GM23248 (cell line): ENCODE measurements around the gene TOM1. TPM values are rescaled to one million over a fixed set of nuclear protein-coding genes. Genes with fewer than 3 reads are reported as not detected.

Source experiments
- DNase-seq: peaks from one replicate; pipeline ENCODE4 v3.0.0-alpha.2; 2015
- H2AFZ ChIP-seq: fragments of 200-600 bp; sonication (generic); 2 replicates; pipeline ENCODE4 v1.6.1; 2016; ENCODE audit warnings: antibody characterized with exemption
- H3F3A ChIP-seq: fragments of 200-600 bp; sonication (generic); 2 replicates; pipeline ENCODE4 v1.6.1; 2016; ENCODE audit warnings: mild to moderate bottlenecking, antibody characterized with exemption, mixed run types; ENCODE audit not compliant: insufficient read depth
- H3K27ac ChIP-seq: fragments of 200-600 bp; sonication (generic); 2 replicates; pipeline ENCODE4 v1.5.1; 2016; ENCODE audit warnings: mild to moderate bottlenecking
- H3K27me3 ChIP-seq: fragments of 200-600 bp; sonication (generic); replicated peaks from 2 replicates; pipeline ENCODE4 v1.6.1; 2016; ENCODE audit warnings: mild to moderate bottlenecking; ENCODE audit not compliant: insufficient read depth
- H3K36me3 ChIP-seq: fragments of 200-600 bp; sonication (generic); 2 replicates; pipeline ENCODE4 v1.6.1; 2016; ENCODE audit warnings: low read depth, mild to moderate bottlenecking
- H3K4me1 ChIP-seq: fragments of 200-600 bp; sonication (generic); 2 replicates; pipeline ENCODE4 v1.6.1; 2016; ENCODE audit warnings: mild to moderate bottlenecking; ENCODE audit not compliant: insufficient read depth
- H3K4me2 ChIP-seq: fragments of 200-600 bp; sonication (generic); one replicate; pipeline ENCODE4 v1.6.1; 2016; ENCODE audit warnings: mild to moderate bottlenecking; ENCODE audit not compliant: unreplicated experiment
- H3K4me3 ChIP-seq: fragments of 200-600 bp; sonication (generic); 2 replicates; pipeline ENCODE4 v1.5.1; 2016; ENCODE audit warnings: mild to moderate bottlenecking
- H3K79me2 ChIP-seq: fragments of 200-600 bp; sonication (generic); 2 replicates; pipeline ENCODE4 v1.6.1; 2016; ENCODE audit warnings: mild to moderate bottlenecking; ENCODE audit not compliant: insufficient read depth
- H3K9ac ChIP-seq: fragments of 200-600 bp; sonication (generic); 2 replicates; pipeline ENCODE4 v1.6.1; 2016; ENCODE audit warnings: mild to moderate bottlenecking
- H3K9me2 ChIP-seq: fragments of 200-600 bp; sonication (generic); 2 replicates; pipeline ENCODE4 v1.6.1; 2016; ENCODE audit warnings: mixed run types, mild to moderate bottlenecking, moderate library complexity; ENCODE audit not compliant: insufficient read depth
- H3K9me3 ChIP-seq: fragments of 200-600 bp; sonication (generic); one replicate; pipeline ENCODE4 v1.6.1; 2017; ENCODE audit warnings: low read depth
- H4K20me1 ChIP-seq: fragments of 200-600 bp; sonication (generic); 2 replicates; pipeline ENCODE4 v1.6.0; 2016; ENCODE audit not compliant: insufficient read depth
- EZH2 ChIP-seq: fragments of 200-600 bp; sonication (generic); IDR thresholded peaks from 2 replicates; pipeline ENCODE4 v1.6.1; 2018; ENCODE audit warnings: antibody characterized with exemption, mild to moderate bottlenecking; ENCODE audit not compliant: insufficient read depth, poor library complexity, severe bottlenecking
- EZH2phosphoT487 ChIP-seq: fragments of 200-600 bp; sonication (generic); IDR thresholded peaks from 2 replicates; pipeline ENCODE4 v1.6.1; 2018; ENCODE audit warnings: antibody characterized with exemption, moderate library complexity, mild to moderate bottlenecking, low read depth; ENCODE audit not compliant: insufficient read depth
- WGBS, 2 experiments: methylation state at CpG; one replicate each; pipeline ENCODE4 v1.1.6; 2015 to 2017; ENCODE audit warnings: low lambda C conversion rate in 2 of 2, low coverage in 1 of 2; ENCODE audit errors: missing lambda C conversion rate in 2 of 2; 5-methylcytosine and 5-hydroxymethylcytosine counted together
- in situ Hi-C: fragments of 300-500 bp; cut with MboI; formaldehyde crosslinking; loops from 2 replicates; pipeline ENCODE4 v1.15.0; 2020
- polyA plus RNA-seq: library from polyadenylated mRNA; unstranded; fragments of >200 nt; fragmentation: Nextera tagmentation; extraction: Ambion mirVana; gene quantifications from 2 replicates; pipeline ENCODE4 v1.2.1, GENCODE V29; 2016
- total RNA-seq: library from RNA; depleted of rRNA; stranded (reverse); fragments of >200 nt; shearing (Covaris generic); gene quantifications from 2 replicates; pipeline ENCODE4 v1.2.3, GENCODE V29; 2014

Gene TOM1
- total and polyA plus RNA-seq, 2 experiments from 2014 or later: 61.3 to 69.7 TPM

DNA sequence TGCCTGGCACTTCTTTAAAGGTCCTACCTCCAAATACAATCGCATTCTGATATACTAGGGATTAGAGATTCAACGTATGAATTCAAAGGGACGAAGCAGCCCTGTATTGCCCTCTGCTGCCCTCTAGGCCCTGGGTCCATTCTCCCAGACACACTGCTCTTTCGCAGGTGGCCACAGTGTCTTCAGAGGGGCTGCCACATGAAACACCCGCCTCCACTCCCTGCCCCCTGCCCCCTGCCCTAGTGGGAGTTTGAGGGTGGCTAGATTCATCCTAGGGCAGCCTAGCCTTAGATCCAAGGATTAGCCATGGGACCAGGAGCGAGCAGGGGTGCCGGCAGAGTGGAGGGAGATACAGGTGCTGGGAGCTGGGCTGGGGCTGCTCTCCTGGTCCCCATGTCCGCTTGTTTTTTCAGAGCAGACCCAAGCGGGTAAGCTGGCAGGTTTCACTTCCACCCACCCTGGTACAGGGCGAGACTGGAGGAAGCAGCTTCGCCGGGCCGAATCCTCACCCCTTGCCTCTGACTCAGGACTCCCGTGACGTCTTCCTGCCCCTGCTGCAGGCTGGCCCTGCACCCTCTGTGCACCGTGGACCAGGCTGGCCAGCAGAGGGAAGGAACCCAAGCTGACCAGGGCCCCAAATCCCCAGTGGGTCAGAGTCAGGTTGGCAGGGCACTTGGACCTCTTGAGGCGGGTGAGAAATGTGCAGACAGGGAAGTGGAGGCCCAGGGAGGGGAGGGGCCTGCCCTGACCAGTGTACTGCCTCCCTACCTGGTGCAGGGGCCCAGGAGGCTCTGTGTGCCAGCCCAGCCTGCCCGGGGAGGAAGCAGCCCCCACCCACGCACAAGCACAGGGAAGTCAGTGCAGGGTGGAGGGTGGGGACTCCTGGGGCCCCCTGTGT, 52.8 kb downstream of the TOM1 start:
- WGBS, 2 experiments: 74 to 79% methylated on average over 18 to 19 of the region's 19 CpGs
- no peak overlapping the region for H3K4me3 ChIP-seq
- TF ChIP-seq EZH2 (no peak), EZH2phosphoT487 (no peak)
- in situ Hi-C loops: loop anchor here (10.0 kb wide), 1 partner anchor 232 kb away; no protein-coding TSS in a partner anchor
- DNase-seq: peak; percentile 45
- no peaks in the 10 kb centered on the region for H3K27me3 ChIP-seq
- H3K36me3 ChIP-seq: no peaks in the 10 kb centered on the region
- H4K20me1 ChIP-seq: no peaks in the 10 kb centered on the region
- no peaks in the 10 kb centered on the region for H3K9me2 ChIP-seq
- H3K27ac ChIP-seq: no peak overlapping the region
- peaks cover 15% of the 10 kb centered on the region; the same call in 1 of the 2 replicates for H3F3A ChIP-seq
- H3K9ac ChIP-seq: no peak overlapping the region
- no peak overlapping the region for H3K4me2 ChIP-seq
- no peak overlapping the region for H2AFZ ChIP-seq
- H3K79me2 ChIP-seq: no peaks in the 10 kb centered on the region
- peaks cover 15% of the 10 kb centered on the region for H3K4me1 ChIP-seq
- H3K9me3 ChIP-seq: no peaks in the 10 kb centered on the region

DNA sequence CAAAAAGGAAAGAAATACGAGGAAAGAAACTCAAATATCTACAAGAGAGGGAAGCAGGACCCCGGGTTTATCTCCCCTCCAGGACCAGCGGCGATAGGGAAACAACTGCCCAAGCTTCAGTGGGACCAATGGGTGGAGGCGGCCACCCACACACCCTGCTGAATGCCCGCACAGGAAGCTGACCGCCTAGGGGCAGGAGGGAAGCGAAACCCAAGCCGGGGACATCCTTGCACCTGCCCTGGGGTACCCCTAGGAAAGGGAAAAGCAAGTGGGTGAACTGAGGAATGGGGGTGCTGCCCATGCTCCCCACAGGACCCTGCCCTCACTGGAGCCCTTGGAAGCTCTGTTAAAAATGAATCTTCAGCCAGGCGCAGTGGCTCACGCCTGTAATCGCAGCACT, 53.6 kb downstream of the TOM1 start:
- H3K4me1 ChIP-seq: peaks cover 15% of the 10 kb centered on the region
- no peak for DNase-seq
- in situ Hi-C loops: loop anchor here (10.0 kb wide), 1 partner anchor 231 kb away; no protein-coding TSS in a partner anchor
- no peaks in the 10 kb centered on the region for H3K36me3 ChIP-seq
- no peak overlapping the region for H3K27ac ChIP-seq
- H3K4me3 ChIP-seq: no peak overlapping the region
- no peak for TF ChIP-seq EZH2
- no peak for TF ChIP-seq EZH2phosphoT487
- no peaks in the 10 kb centered on the region for H3K9me3 ChIP-seq
- H3K27me3 ChIP-seq: no peaks in the 10 kb centered on the region
- H3K9me2 ChIP-seq: no peaks in the 10 kb centered on the region
- 74 to 75% methylated on average over 12 of the region's 12 CpGs for WGBS, 2 experiments
- no peaks in the 10 kb centered on the region for H3K79me2 ChIP-seq
- no peaks in the 10 kb centered on the region for H4K20me1 ChIP-seq
- H3K4me2 ChIP-seq: no peak overlapping the region
- no peak overlapping the region for H3K9ac ChIP-seq
- H2AFZ ChIP-seq: no peak overlapping the region
- H3F3A ChIP-seq: peaks cover 21% of the 10 kb centered on the region; the same call in 1 of the 2 replicates

DNA sequence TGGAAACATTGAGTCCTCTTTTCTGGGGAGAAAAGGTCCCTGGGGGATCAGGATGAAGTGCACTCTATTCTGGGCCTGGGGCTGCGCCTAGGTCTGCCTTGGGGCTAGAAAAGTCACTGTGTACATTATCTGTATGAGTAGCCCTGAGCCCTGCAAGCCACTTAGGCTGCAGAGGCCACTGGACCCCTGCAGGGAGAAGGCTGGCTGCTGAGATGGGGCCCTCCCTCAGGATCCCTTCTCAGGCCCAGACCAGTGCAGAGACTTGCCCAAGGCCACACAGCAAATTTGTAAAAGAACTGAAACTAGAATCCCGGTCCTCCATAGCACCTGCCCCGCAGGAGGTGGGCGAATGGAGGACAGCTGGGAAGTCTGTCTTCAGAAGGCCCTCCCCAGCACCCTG, 54.4 kb downstream of the TOM1 start:
- no peak overlapping the region for H3K27ac ChIP-seq
- H3K4me1 ChIP-seq: peaks cover 15% of the 10 kb centered on the region
- H3K4me3 ChIP-seq: no peak overlapping the region
- no peaks in the 10 kb centered on the region for H3K9me3 ChIP-seq
- no peaks in the 10 kb centered on the region for H3K9me2 ChIP-seq
- no peak overlapping the region for H3K4me2 ChIP-seq
- no peak overlapping the region for H2AFZ ChIP-seq
- no peaks in the 10 kb centered on the region for H3K27me3 ChIP-seq
- H3K79me2 ChIP-seq: no peaks in the 10 kb centered on the region
- WGBS, 2 experiments: 97 to 98% methylated on average over 4 of the region's 4 CpGs
- H3K36me3 ChIP-seq: no peaks in the 10 kb centered on the region
- no peak for TF ChIP-seq EZH2
- TF ChIP-seq EZH2phosphoT487: no peak
- H3K9ac ChIP-seq: no peak overlapping the region
- DNase-seq: no peak
- H4K20me1 ChIP-seq: no peaks in the 10 kb centered on the region
- in situ Hi-C loops: loop anchor here (10.0 kb wide), 1 partner anchor 231 kb away; no protein-coding TSS in a partner anchor
- peaks cover 27% of the 10 kb centered on the region; the same call in 1 of the 2 replicates for H3F3A ChIP-seq

DNA sequence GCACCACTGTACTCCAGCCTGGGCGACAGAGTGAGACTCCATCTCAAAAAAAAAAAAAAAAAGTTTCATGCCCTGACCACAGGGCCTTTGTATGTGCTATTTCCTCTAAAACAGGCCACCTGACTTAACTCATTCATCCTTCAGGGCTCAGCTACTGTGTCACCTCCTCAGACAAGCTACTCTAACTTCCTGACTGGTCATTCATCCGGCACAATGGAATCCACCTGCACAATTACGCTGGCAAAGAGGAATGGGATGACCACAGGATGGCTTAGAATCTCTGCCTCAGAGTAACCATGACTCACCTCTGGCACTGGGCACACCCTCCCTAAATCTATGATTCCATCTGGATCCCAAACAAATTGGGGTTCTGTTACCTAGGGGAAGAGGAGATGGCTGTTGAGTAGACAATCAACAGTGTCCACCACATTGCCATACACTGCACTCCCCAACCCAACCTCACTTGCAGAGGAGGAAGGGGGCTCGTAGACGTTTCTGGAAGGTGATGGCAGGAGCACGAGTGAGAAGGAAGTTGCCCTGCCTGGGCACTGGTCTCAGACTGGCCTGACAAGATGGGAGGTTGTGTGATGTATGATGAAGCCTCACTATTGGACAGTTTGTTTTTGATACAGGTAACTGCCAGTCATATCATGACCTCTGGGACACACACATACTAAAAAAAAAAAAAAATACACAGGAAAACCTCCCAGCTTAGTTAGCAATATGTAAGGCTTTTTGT, 58.4 kb downstream of the TOM1 start:
- Histone ChIP-seq H3K36me3 (no peaks in the 10 kb centered on the region), H3K27ac (no peak overlapping the region), H3F3A (peaks cover 20% of the 10 kb centered on the region; the same call in 1 of the 2 replicates), H3K9me3 (no peaks in the 10 kb centered on the region), H3K79me2 (no peaks in the 10 kb centered on the region), H3K27me3 (no peaks in the 10 kb centered on the region), H3K9me2 (no peaks in the 10 kb centered on the region), H2AFZ (no peak overlapping the region), H3K4me2 (no peak overlapping the region), H3K4me3 (no peak overlapping the region), H4K20me1 (no peaks in the 10 kb centered on the region), H3K4me1 (no peaks in the 10 kb centered on the region), H3K9ac (no peak overlapping the region)
- DNase-seq: peak; percentile 75
- WGBS, 2 experiments: 66 to 67% methylated on average over 6 of the region's 6 CpGs
- no peak for TF ChIP-seq EZH2
- TF ChIP-seq EZH2phosphoT487: no peak
- in situ Hi-C loops: loop anchor here (10.0 kb wide), 1 partner anchor 227 kb away; no protein-coding TSS in a partner anchor
